ENCODE measurements around the gene TMEM253.

Gene TMEM253

DNA sequence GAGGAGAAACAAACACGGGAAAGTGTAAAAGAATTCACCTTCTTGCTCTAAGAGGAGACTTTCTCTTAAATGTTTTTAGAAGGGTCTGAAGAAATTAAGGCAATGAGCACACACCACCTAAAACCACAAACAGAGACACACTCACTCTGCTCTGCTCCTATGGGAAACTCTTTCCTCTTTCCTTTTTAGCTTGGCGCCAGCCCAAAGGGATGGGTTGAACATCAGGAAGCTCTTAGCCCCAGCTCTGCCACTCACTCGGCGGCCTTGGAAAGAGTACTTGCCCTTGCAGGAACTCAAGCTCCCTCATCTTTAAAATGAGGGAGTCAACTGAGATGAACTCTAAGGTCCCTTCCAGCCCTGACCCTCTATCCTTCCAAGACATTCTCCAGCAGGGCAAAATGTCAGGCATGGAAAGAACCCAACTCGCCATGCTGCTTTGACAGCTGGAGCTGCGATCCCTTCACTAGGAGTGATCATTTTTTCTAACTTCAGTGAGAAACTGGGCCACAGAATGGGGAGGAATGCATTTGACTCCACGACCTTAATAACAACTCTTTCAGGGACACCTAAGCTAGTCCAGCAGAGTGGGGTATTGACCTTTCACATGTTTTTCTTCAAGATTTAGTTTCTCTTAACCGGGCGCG is 44.2 kb upstream of the TMEM253 start:
- ChIA-PET POLR2A (interaction anchor here (0.8 kb wide), 1 partner anchor 14 kb away, joined by 4 read pairs; no protein-coding TSS in a partner anchor), CTCF (interaction anchor here (0.9 to 4.7 kb wide), 14 partner anchors 9 to 366 kb away, joined by 3 to 23 read pairs (median 4); partner anchors contain the start of gene RNASE7)
- TF ChIP-seq, protein P1, sequence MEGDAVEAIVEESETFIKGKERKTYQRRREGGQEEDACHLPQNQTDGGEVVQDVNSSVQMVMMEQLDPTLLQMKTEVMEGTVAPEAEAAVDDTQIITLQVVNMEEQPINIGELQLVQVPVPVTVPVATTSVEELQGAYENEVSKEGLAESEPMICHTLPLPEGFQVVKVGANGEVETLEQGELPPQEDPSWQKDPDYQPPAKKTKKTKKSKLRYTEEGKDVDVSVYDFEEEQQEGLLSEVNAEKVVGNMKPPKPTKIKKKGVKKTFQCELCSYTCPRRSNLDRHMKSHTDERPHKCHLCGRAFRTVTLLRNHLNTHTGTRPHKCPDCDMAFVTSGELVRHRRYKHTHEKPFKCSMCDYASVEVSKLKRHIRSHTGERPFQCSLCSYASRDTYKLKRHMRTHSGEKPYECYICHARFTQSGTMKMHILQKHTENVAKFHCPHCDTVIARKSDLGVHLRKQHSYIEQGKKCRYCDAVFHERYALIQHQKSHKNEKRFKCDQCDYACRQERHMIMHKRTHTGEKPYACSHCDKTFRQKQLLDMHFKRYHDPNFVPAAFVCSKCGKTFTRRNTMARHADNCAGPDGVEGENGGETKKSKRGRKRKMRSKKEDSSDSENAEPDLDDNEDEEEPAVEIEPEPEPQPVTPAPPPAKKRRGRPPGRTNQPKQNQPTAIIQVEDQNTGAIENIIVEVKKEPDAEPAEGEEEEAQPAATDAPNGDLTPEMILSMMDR (IDR thresholded peaks at IDR 0.05; ENCODE audit: insufficient read depth, low read length, missing control alignments) = no peak
- no peak for DNase-seq (ENCODE audit: low read depth, low spot score)
- H3K4me3 ChIP-seq (ENCODE audit: low read depth, low read length) = no peak overlapping the region

DNA sequence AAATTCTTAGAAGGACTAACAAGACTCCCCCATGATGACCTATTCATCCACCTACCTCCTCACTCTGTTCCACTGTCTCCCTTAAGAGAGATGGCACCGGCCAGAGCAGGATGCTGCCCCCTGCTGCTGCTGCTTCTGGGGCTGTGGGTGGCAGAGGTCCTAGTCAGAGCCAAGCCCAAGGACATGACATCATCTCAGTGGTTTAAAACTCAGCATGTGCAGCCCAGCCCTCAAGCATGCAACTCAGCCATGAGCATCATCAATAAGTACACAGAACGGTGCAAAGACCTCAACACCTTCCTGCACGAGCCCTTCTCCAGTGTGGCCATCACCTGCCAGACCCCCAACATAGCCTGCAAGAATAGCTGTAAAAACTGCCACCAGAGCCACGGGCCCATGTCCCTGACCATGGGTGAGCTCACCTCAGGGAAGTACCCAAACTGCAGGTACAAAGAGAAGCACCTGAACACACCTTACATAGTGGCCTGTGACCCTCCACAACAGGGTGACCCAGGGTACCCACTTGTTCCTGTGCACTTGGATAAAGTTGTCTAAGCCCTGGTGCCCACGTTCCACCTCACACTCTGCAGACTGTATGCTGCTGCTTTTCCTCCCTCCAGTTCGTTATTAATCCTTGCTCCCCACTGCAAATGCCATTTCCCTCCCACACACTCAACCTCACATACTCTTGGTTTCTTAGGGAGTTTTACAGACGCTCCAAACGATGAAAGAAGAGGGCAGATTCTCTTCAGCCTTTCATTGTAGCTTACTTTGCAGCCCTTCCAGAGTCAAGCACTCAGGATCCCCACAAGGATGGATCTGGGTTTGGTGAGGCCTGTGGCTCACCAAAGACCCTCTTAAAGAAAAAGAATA is 42.8 kb upstream of the TMEM253 start, which contains the start of gene RNASE8:
RNASE8 (plus strand) TSS at position 20 of the 873 bp plus-strand sequence; CDS start at position 91, 71 bp downstream.
- TF ChIP-seq, protein P1 (IDR thresholded peaks at IDR 0.05; ENCODE audit: insufficient read depth, low read length, missing control alignments) = peak; percentile 36
- H3K4me3 ChIP-seq (ENCODE audit: low read depth, low read length) = no peak within 1 kb of the TSS
- CTCF ChIA-PET = interaction anchor here (0.6 to 4.7 kb wide), 10 partner anchors 9 to 47 kb away, joined by 3 to 23 read pairs (median 4); partner anchors contain the start of gene RNASE7
- no peak for DNase-seq (ENCODE audit: low read depth, low spot score)
- POLR2A ChIA-PET = interaction anchor here (1.4 kb wide), 1 partner anchor 11 kb away, joined by 3 read pairs; no protein-coding TSS in a partner anchor

DNA sequence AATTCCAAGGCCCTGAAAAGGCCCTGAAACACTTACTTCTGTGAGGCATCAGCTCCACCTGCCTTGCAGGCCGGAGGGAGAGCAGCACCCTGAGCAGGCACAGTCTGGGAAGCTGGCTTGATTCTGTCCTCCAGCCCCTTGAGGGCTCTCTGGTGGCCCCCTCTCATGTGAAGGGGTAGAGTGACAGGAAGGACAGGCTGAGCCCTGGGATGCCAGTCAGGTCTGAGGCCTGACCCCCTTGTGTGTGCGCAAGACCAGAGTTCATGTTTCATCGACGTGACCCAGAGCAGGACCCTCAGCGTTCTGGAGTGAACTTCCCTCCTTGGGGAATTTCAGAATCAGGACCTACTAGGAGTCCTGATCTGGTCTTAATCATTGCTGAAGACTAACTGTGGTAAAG is 42.0 kb upstream of the TMEM253 start:
- no peak overlapping the region for H3K4me3 ChIP-seq (ENCODE audit: low read depth, low read length)
- ChIA-PET POLR2A (interaction anchor here (1.4 kb wide), 1 partner anchor 12 kb away, joined by 3 read pairs; no protein-coding TSS in a partner anchor), CTCF (interaction anchor here (0.9 to 4.7 kb wide), 6 partner anchors 8 to 46 kb away, joined by 3 to 23 read pairs (median 6); partner anchors contain the start of gene RNASE7)
- TF ChIP-seq, protein P1 (IDR thresholded peaks at IDR 0.05; ENCODE audit: insufficient read depth, low read length, missing control alignments) = no peak
- DNase-seq (ENCODE audit: low read depth, low spot score) = no peak

DNA sequence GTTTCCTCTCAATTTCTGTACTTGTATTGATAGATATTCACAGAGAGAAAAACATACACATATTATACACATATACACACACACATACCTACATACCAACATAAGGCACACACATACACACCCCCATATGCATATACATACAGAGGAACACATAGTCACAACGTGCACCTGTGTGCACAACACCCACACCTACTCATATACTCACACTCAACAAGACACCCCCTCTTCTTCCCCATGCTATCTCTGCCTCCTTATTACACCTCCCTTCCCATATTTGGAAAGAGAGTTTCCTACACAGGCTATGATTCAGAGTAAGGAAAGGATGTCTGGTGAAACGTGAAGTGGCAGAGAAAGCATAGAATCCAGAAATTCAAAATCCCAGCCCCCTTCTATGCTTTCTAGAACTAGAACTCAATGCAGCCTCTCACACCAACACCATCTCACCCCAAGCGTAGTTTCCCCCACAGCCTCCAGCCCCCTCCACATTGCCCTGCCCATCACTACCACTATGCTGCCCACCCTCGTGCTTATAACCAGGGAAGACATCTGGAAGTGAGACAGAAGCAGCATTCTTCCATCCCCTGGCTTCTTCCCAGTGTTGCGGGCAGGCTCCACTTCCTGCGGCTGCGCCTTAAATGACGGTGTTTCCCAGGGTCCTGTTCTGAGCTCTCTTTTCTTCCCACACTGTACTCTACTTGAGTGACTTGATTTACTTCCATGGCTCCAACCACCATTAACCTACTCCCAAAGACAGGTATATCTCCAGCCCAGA is 40.8 kb upstream of the TMEM253 start:
- DNase-seq (ENCODE audit: low read depth, low spot score) = no peak
- ChIA-PET CTCF (interaction anchor here (1.0 to 9.6 kb wide), 7 partner anchors 7 to 45 kb away, joined by 3 to 137 read pairs (median 23); partner anchors contain the start of genes ARHGEF40 and RNASE7), POLR2A (no interaction called here)
- TF ChIP-seq, protein P1 (IDR thresholded peaks at IDR 0.05; ENCODE audit: insufficient read depth, low read length, missing control alignments) = no peak
- H3K4me3 ChIP-seq (ENCODE audit: low read depth, low read length) = no peak overlapping the region

DNA sequence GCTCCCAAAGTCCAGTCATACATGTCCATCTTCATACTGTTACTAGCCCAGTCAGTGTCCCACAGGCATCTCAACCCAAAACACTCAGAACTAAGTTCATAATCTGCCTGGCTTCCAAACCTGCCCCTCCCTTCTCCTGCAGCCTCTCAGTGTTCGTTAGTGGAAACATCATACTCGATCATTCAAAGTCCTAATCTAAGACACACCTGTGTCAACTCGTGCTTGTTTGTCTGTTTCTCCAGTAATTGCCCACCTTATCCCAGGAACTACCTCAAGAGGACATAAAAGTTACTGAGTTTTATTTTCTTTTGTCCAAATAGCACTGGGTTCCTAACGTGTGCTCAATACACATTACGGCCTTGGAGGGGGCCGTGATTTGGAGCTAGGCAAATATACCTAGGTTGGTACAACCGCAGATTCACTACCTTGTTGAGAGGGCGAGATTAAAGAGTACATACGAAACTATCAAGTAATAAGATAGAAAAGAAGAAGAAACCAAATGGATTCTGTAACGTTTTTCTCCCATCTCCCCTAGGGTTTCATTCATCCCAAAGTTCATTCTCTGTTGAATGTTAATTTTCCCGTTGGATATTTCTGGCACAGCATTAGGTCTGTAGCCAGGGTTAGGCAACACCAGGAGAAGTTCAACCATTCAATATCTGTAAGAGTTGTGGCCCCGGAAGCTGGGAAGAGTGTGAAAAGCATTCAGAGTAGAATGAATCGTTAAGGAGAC is 40.1 kb upstream of the TMEM253 start:
- no peak overlapping the region for H3K4me3 ChIP-seq (ENCODE audit: low read depth, low read length)
- TF ChIP-seq, protein P1 (IDR thresholded peaks at IDR 0.05; ENCODE audit: insufficient read depth, low read length, missing control alignments) = no peak
- ChIA-PET CTCF (interaction anchor here (0.9 to 9.6 kb wide), 10 partner anchors 8 to 56 kb away, joined by 3 to 137 read pairs (median 11); partner anchors contain the start of gene ARHGEF40), POLR2A (interaction anchor here (1.9 kb wide), 1 partner anchor 11 kb away, joined by 8 read pairs; no protein-coding TSS in a partner anchor)
- DNase-seq (ENCODE audit: low read depth, low spot score) = no peak
